ENCODE measurements around the gene CNOT11.

The CNOT11 gene

GRCh38 chr2:101272045-101272784 is 19.5 kb downstream of the CNOT11 start:
- no peak overlapping the region for H3K4me3 ChIP-seq (ENCODE audit: low read depth, low read length)
- no peak for TF ChIP-seq CTCF (IDR thresholded peaks at IDR 0.05; ENCODE audit: insufficient read depth, low read depth, low read length, missing control alignments)
- peak; percentile 78 for DNase-seq (ENCODE audit: low read depth)

GRCh38 chr2:101273056-101273455 is 20.4 kb downstream of the CNOT11 start:
- DNase-seq (ENCODE audit: low read depth) = no peak
- H3K4me3 ChIP-seq (ENCODE audit: low read depth, low read length) = no peak overlapping the region
- TF ChIP-seq CTCF (IDR thresholded peaks at IDR 0.05; ENCODE audit: insufficient read depth, low read depth, low read length, missing control alignments) = no peak

GRCh38 chr2:101274142-101274541 is 21.5 kb downstream of the CNOT11 start:
- H3K4me3 ChIP-seq (ENCODE audit: low read depth, low read length) = no peak overlapping the region
- no peak for TF ChIP-seq CTCF (IDR thresholded peaks at IDR 0.05; ENCODE audit: insufficient read depth, low read depth, low read length, missing control alignments)
- DNase-seq (ENCODE audit: low read depth) = no peak

- no peak for TF ChIP-seq CTCF (IDR thresholded peaks at IDR 0.05; ENCODE audit: insufficient read depth, low read depth, low read length, missing control alignments)
- DNase-seq (ENCODE audit: low read depth) = no peak
- H3K4me3 ChIP-seq (ENCODE audit: low read depth, low read length) = no peak overlapping the region
Observed at GRCh38 chr2:101277111-101277510, 24.4 kb downstream of the CNOT11 start.

- no peak for TF ChIP-seq CTCF (IDR thresholded peaks at IDR 0.05; ENCODE audit: insufficient read depth, low read depth, low read length, missing control alignments)
- no peak overlapping the region for H3K4me3 ChIP-seq (ENCODE audit: low read depth, low read length)
- DNase-seq (ENCODE audit: low read depth) = no peak
Observed at GRCh38 chr2:101278925-101279324, 26.2 kb downstream of the CNOT11 start.

- no peak for DNase-seq (ENCODE audit: low read depth)
- H3K4me3 ChIP-seq (ENCODE audit: low read depth, low read length) = no peak overlapping the region
- no peak for TF ChIP-seq CTCF (IDR thresholded peaks at IDR 0.05; ENCODE audit: insufficient read depth, low read depth, low read length, missing control alignments)
Observed at GRCh38 chr2:101281482-101281881, 28.8 kb downstream of the CNOT11 start.

- no peak for DNase-seq (ENCODE audit: low read depth)
- TF ChIP-seq CTCF (IDR thresholded peaks at IDR 0.05; ENCODE audit: insufficient read depth, low read depth, low read length, missing control alignments) = no peak
- no peak overlapping the region for H3K4me3 ChIP-seq (ENCODE audit: low read depth, low read length)
Observed at GRCh38 chr2:101282980-101283379, 30.3 kb downstream of the CNOT11 start.
